Stomach (tissue), 9 donors: ENCODE measurements around the gene ULK4. TPM values are rescaled to one million over a fixed set of nuclear protein-coding genes. Genes with fewer than 3 reads are reported as not detected.

Experiments
- DNase-seq, 2 donors: peaks; one replicate each; pipeline versions ENCODE4 v3.0.0 to v3.0.0-alpha.2; 2013 to 2019
- H3K27ac ChIP-seq, 5 donors: fragments of 200-600 bp in 4 of 5; sonication (generic) in 4 of 5; one replicate each; pipeline ENCODE4 v1.5.1; 2013 to 2019; ENCODE audit warnings: mild to moderate bottlenecking in 1 of 5, moderate library complexity in 1 of 5
- H3K27me3 ChIP-seq, 3 donors: fragments of 200-600 bp; sonication (generic); one replicate each; pipeline ENCODE4 v1.5.1; 2017 to 2019; ENCODE audit warnings: mixed run types in 1 of 3
- H3K36me3 ChIP-seq, 4 donors: fragments of 200-600 bp; sonication (generic); 1 replicate in 3 of 4; 2 replicates in 1 of 4; pipeline ENCODE4 v1.5.1; 2016 to 2019
- H3K4me1 ChIP-seq, 4 donors: fragments of 200-600 bp; sonication (generic); one replicate each; pipeline ENCODE4 v1.5.1; 2016 to 2019
- H3K4me3 ChIP-seq, 4 donors: fragments of 200-600 bp; sonication (generic) in 3 of 4; one replicate each; pipeline ENCODE4 v1.5.1; 2016 to 2019; ENCODE audit warnings: mild to moderate bottlenecking in 1 of 4
- H3K9me3 ChIP-seq, 4 donors: fragments of 200-600 bp; sonication (generic); one replicate each; pipeline ENCODE4 v1.5.1; 2016 to 2019
- CTCF ChIP-seq, 7 experiments: fragments of 450-650 bp in 4 of 7; fragments of 200-600 bp in 3 of 7; sonication (generic) in 3 of 7; IDR thresholded peaks; one replicate each; pipeline ENCODE4 v1.5.1; 2016 to 2019; ENCODE audit warnings: antibody characterized with exemption in 7 of 7, control low read depth in 2 of 7, mild to moderate bottlenecking in 1 of 7
- EP300 ChIP-seq: sonication (generic); formaldehyde crosslinking; IDR thresholded peaks from one replicate; pipeline ENCODE4 v1.6.1; 2017; ENCODE audit warnings: antibody characterized with exemption
- POLR2A ChIP-seq, 4 donors: fragments of 450-650 bp; IDR thresholded peaks; one replicate each; pipeline ENCODE4 v1.6.1; 2016; ENCODE audit warnings: antibody characterized with exemption in 4 of 4, control low read depth in 2 of 4, mild to moderate bottlenecking in 1 of 4, moderate library complexity in 1 of 4
- POLR2AphosphoS5 ChIP-seq, 3 donors: sonication (generic); formaldehyde crosslinking; IDR thresholded peaks; one replicate each; pipeline ENCODE4 v1.6.1; 2016; ENCODE audit warnings: antibody characterized with exemption in 3 of 3
- WGBS, 5 donors: extraction: QIAGEN DNeasy Blood & Tissue Kit in 3 of 5; methylation state at CpG; one replicate each; pipeline versions ENCODE4 v1.1.5 to v1.1.7; 2013 to 2018; 5-methylcytosine and 5-hydroxymethylcytosine counted together
- intact Hi-C: fragments of 100-400 bp; cut with DNase I; formaldehyde crosslinking; loops from one replicate; pipeline ENCODE4 v1.15.1; 2023; ENCODE audit warnings: low total_unique reads
- polyA plus RNA-seq, 3 donors: library from polyadenylated mRNA; stranded (reverse); fragments of 200-250 nt; gene quantifications; one replicate each; pipeline ENCODE4 v1.2.3, GENCODE V29; 2013
- total RNA-seq, 5 donors: library from RNA; depleted of rRNA; stranded (reverse); fragments of >200 nt; gene quantifications; one replicate each; pipeline versions ENCODE4 v1.1.0 to v1.2.3, GENCODE V29; 2014 to 2016
- donor health status: healthy with polysubstance abuse.
- donor health status: Bipolar disorder and iron deficiency.
- donor health status: healthy.

The ULK4 gene
- total and polyA plus RNA-seq, 8 donors = 1.6 to 150 (median 7.4) TPM

GRCh38 chr3:41426485-41426884 lies 535.4 kb downstream of the ULK4 start:
- 47 to 65% (median 50%) methylated on average over 3 of the region's 3 CpGs for WGBS, 5 donors
- no peak for DNase-seq

GRCh38 chr3:41424543-41425300 lies 537.2 kb downstream of the ULK4 start:
- H3K9me3 ChIP-seq = peaks cover 0 to 13% (median 4%) of the 10 kb centered on the region in 4 donors
- no peak for DNase-seq
- no peak overlapping the region for H3K27ac ChIP-seq
- H3K4me3 ChIP-seq = no peak overlapping the region
- intact Hi-C loops = no loop called here
- H3K36me3 ChIP-seq = no peaks in the 10 kb centered on the region
- WGBS, 5 donors = 69 to 87% (median 86%) methylated on average over 4 of the region's 4 CpGs
- H3K27me3 ChIP-seq = no peaks in the 10 kb centered on the region
- no peak for TF ChIP-seq EP300
- no peak for TF ChIP-seq POLR2A (IDR thresholded peaks at IDR 0.05)
- TF ChIP-seq POLR2AphosphoS5 (IDR thresholded peaks at IDR 0.05) = no peak
- no peak for TF ChIP-seq CTCF (IDR thresholded peaks at IDR 0.05)
- no peaks in the 10 kb centered on the region for H3K4me1 ChIP-seq

More at GRCh38 chr3:41426485-41426884, 535.4 kb downstream of the ULK4 start:
- Histone ChIP-seq H3K36me3 (no peaks in the 10 kb centered on the region), H3K4me3 (no peak overlapping the region), H3K9me3 (peaks cover 0 to 13% (median 4%) of the 10 kb centered on the region in 4 donors), H3K27me3 (no peaks in the 10 kb centered on the region), H3K27ac (no peak overlapping the region), H3K4me1 (no peaks in the 10 kb centered on the region)
- TF ChIP-seq EP300 = no peak
- TF ChIP-seq CTCF (IDR thresholded peaks at IDR 0.05) = no peak
- no peak for TF ChIP-seq POLR2A (IDR thresholded peaks at IDR 0.05)
- TF ChIP-seq POLR2AphosphoS5 (IDR thresholded peaks at IDR 0.05) = no peak
- intact Hi-C loops = no loop called here

GRCh38 chr3:41419809-41420208 lies 542.1 kb downstream of the ULK4 start:
- TF ChIP-seq CTCF (IDR thresholded peaks at IDR 0.05) (no peak), POLR2AphosphoS5 (IDR thresholded peaks at IDR 0.05) (no peak), POLR2A (IDR thresholded peaks at IDR 0.05) (no peak), EP300 (no peak)
- no peaks in the 10 kb centered on the region for H3K9me3 ChIP-seq
- H3K27ac ChIP-seq = no peak overlapping the region
- no peaks in the 10 kb centered on the region for H3K36me3 ChIP-seq
- no peaks in the 10 kb centered on the region for H3K4me1 ChIP-seq
- no peak for DNase-seq
- H3K27me3 ChIP-seq = no peaks in the 10 kb centered on the region
- 75 to 87% (median 78%) methylated on average over 5 of the region's 5 CpGs for WGBS, 5 donors
- intact Hi-C loops = no loop called here
- no peak overlapping the region for H3K4me3 ChIP-seq

- no peaks in the 10 kb centered on the region for H3K4me1 ChIP-seq
- no peak for DNase-seq
- H3K27me3 ChIP-seq = no peaks in the 10 kb centered on the region
- no peak overlapping the region for H3K27ac ChIP-seq
- TF ChIP-seq CTCF (IDR thresholded peaks at IDR 0.05) (no peak), EP300 (no peak), POLR2AphosphoS5 (IDR thresholded peaks at IDR 0.05) (no peak), POLR2A (IDR thresholded peaks at IDR 0.05) (no peak)
- no peak overlapping the region for H3K4me3 ChIP-seq
- intact Hi-C loops = no loop called here
- H3K9me3 ChIP-seq = no peaks in the 10 kb centered on the region
- whole genome bisulfite sequencing, 5 donors = 67 to 77% (median 71%) methylated on average over 7 of the region's 7 CpGs
- H3K36me3 ChIP-seq = no peaks in the 10 kb centered on the region
These were observed 542.8 kb downstream of the ULK4 start for GRCh38 chr3:41418961-41419691.
